ENCODE data around the gene RFTN1.

DNA sequence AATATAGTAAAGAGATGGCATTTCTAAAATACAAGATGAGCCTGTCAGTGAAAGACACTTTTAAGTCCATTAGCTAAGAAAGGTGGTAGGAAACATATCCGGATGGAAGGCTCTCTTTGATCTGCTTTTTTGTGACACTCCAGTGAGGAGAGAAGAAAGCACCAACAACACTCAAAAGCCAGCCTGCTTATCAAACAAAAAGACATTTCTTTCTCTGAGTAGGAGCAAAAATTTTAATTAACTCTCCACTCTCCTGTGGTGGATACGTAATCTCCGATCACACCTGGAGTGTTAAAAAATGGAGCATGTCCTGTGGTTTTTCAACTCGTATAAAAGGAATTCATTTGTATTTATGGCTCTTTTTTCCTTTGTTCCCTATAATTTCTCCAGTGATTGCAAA is 183.1 kb downstream of the RFTN1 start:
- no peak for TF ChIP-seq POLR2A (IDR thresholded peaks at IDR 0.05; ENCODE audit: low read depth, low read length)
- no peak for TF ChIP-seq POLR2AphosphoS5 (IDR thresholded peaks at IDR 0.05; ENCODE audit: low read depth, low read length)
- TF ChIP-seq TAF1 (IDR thresholded peaks at IDR 0.05; ENCODE audit: low read depth, low read length) = no peak
- TF ChIP-seq SPI1 (IDR thresholded peaks at IDR 0.05; ENCODE audit: low read depth, low read length) = no peak
- TF ChIP-seq PAX5 (IDR thresholded peaks at IDR 0.05; ENCODE audit: insufficient read depth, low read length, severe bottlenecking) = no peak
- no peak for TF ChIP-seq POU2F2 (IDR thresholded peaks at IDR 0.05; ENCODE audit: low read depth, low read length)
